ENCODE measurements around the gene ABHD17A.

ABHD17A gene

GRCh38 chr19:1873524-1874473 lies 11.5 kb downstream of the ABHD17A start:
- TF ChIP-seq CTCF (IDR thresholded peaks at IDR 0.05) = no peak
- Histone ChIP-seq H3K4me3 (peak overlapping the region; percentile 56), H3K27ac (peak overlapping the region; percentile 68)
- DNase-seq (ENCODE audit: low spot score) = no peak

- H3K4me3 ChIP-seq = peak overlapping the region; percentile 56
- H3K27ac ChIP-seq = peak overlapping the region; percentile 68
- TF ChIP-seq CTCF (IDR thresholded peaks at IDR 0.05) = no peak
- no peak for DNase-seq (ENCODE audit: low spot score)
Measured at GRCh38 chr19:1872807-1873523, 12.3 kb downstream of the ABHD17A start.

- no peak for DNase-seq (ENCODE audit: low spot score)
- no peak overlapping the region for H3K4me3 ChIP-seq
- no peak overlapping the region for H3K27ac ChIP-seq
- no peak for TF ChIP-seq CTCF (IDR thresholded peaks at IDR 0.05)
Measured at GRCh38 chr19:1871630-1872029, 13.7 kb downstream of the ABHD17A start.

GRCh38 chr19:1871140-1871597 lies 14.1 kb downstream of the ABHD17A start:
- no peak for DNase-seq (ENCODE audit: low spot score)
- Histone ChIP-seq H3K4me3 (no peak overlapping the region), H3K27ac (no peak overlapping the region)
- no peak for TF ChIP-seq CTCF (IDR thresholded peaks at IDR 0.05)

GRCh38 chr19:1868971-1869370 lies 16.3 kb downstream of the ABHD17A start:
- no peak for DNase-seq (ENCODE audit: low spot score)
- H3K4me3 ChIP-seq = no peak overlapping the region
- no peak overlapping the region for H3K27ac ChIP-seq
- TF ChIP-seq CTCF (IDR thresholded peaks at IDR 0.05) = no peak

GRCh38 chr19:1867349-1867724 lies 18.0 kb downstream of the ABHD17A start:
- no peak for DNase-seq (ENCODE audit: low spot score)
- no peak for TF ChIP-seq CTCF (IDR thresholded peaks at IDR 0.05)
- Histone ChIP-seq H3K27ac (no peak overlapping the region), H3K4me3 (no peak overlapping the region)
